Transverse colon (tissue), 4 donors: ENCODE data around the gene YIPF6.

ENCODE experiments used
- CTCF ChIP-seq, 5 experiments: fragments of 200-600 bp in 3 of 5; fragments of 450-650 bp in 2 of 5; sonication (generic) in 3 of 5; IDR thresholded peaks; 1 replicate in 2 of 5; 2 replicates in 3 of 5; pipeline ENCODE4 v1.5.1; 2016 to 2017; ENCODE audit warnings: antibody characterized with exemption in 5 of 5, inconsistent platforms in 3 of 5, mild to moderate bottlenecking in 2 of 5, moderate library complexity in 1 of 5
- EP300 ChIP-seq: sonication (generic); formaldehyde crosslinking; IDR thresholded peaks from one replicate; pipeline ENCODE4 v1.6.1; 2017; ENCODE audit warnings: antibody characterized with exemption, low read depth
- POLR2A ChIP-seq: fragments of 450-650 bp; IDR thresholded peaks from one replicate; pipeline ENCODE4 v1.6.1; 2016; ENCODE audit warnings: antibody characterized with exemption, mild to moderate bottlenecking, moderate library complexity
- POLR2AphosphoS5 ChIP-seq, 3 donors: sonication (generic); formaldehyde crosslinking; IDR thresholded peaks; one replicate each; pipeline ENCODE4 v1.6.1; 2016; ENCODE audit warnings: antibody characterized with exemption in 3 of 3

- TF ChIP-seq POLR2AphosphoS5 (IDR thresholded peaks at IDR 0.05), result no peak
- TF ChIP-seq POLR2A, result no peak
- TF ChIP-seq CTCF (IDR thresholded peaks at IDR 0.05), result no peak
- TF ChIP-seq EP300, result no peak
Measured at GRCh38 chrX:68464796-68465195, 34.1 kb upstream of the YIPF6 start.
